CD4-positive, alpha-beta T cell treated with Interleukin-12 subunit alpha and Interleukin-12 subunit beta, for 1 hour (primary cell): Measurements from ENCODE around the gene TRIM2.
"Not testable (repeated sequence)": the region's sequence is repeated elsewhere in the genome, so short reads cannot be mapped to it uniquely, and the experiment has no call there.

ENCODE experiments used
- DNase-seq: peaks from one replicate; pipeline ENCODE4 v3.0.0-alpha.2; 2020

TRIM2 gene

GRCh38 chr4:153204247-153204671, at the start of gene TRIM2:
TRIM2 (plus strand) TSS chr4:153204443; CDS start chr4:153204531, 88 bp downstream.
- no peak for DNase-seq

DNA sequence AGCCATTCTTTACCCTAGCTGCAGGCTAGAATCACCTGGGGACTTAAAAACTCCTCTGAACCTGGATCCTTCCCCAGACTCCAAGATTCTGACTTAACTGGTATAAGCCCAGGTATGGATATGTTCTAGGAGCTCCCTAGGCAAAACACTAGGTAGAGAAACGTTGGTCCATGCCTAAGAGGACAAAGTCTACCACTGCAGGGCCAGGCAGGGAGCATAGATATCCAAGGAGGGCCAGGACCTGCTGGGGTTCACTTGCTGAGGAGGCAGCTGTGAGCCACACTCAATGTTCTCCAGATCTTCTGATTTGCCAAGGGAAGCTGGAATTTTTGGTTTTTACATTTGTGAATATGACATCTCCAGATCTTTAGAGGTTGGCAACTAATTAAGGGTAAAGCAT, 48.6 kb upstream of the TRIM2 start:
- no peak for DNase-seq

DNA sequence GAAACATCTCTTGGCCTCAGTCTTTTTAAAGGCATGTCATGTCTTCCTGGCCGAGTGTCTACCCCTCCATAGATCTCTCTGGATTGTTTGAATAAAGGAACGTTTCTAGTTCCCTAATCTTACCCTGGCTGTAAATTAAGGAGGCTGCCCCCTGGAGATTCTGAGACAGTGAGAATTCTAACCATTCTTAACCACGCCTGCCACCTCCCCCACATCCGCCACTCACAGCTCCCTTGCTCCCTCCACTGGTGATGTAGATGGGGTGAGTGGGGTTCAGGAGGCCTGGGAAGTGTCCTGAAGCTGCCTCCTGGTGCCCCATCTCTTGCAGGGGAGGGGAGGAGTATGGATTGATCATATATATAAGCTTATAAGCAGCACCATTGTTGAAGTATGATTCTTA, 48.0 kb upstream of the TRIM2 start:
- peak; percentile 22 for DNase-seq

DNA sequence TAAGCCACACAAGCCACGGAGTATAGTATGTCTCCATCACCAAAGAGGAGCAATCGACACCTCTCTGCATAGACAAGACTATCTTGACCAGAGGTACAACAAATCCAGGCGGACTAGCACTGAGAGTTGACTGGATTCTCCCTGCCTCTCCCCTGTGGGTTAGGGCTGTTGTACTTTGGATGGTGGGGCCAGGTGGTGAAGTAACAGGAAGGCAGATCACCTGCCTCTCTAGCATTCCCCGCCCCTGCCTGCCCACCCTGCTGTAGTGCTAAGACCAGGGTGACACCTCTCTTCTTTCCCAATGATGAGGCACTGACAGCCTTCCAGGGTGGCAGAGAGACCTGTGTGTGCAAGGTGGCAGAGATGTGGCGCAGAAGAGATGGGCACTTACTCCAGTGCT, 47.5 kb upstream of the TRIM2 start:
- no peak for DNase-seq

DNA sequence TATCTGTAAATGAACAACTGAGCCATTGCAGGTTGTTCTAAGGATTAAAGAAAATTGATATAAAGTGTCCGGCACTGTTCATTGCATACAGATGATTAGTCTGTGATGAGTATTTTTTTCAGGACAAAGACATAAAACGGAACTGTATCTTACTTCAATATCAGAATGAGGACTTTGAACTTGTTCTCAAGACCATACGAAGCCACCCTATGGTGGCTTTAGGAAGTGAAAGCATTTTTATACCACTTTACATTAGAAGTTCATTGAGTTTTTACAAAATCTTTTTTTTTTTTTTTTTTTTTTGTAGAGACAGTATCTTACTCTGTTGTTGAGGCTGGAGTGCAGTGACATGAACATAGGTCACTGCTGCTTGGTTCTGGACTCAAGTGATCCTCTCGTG, 45.2 kb upstream of the TRIM2 start:
- no peak for DNase-seq

DNA sequence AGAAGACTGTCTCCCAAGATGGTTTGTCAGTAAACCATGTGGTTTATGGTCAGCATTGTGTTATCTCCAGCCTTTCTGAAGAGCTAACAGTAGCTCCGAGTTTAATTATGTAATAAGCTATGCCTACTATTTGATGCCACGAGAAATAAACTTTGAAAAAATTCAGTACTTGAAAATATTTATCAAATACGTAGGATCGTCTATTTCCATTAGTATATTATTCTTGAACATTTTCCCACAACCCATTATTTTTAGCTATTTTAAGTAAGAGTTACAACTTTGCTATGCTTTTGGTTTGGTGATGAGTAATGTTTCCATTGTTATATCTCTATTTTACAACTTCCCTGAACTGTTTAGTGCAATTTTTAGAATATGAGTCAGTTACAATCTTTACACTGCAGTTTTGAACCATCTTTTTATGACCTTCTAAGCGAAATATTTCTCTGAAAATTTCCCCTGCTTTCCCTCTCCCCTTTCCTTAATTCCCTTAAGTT, 44.5 kb upstream of the TRIM2 start:
- no peak for DNase-seq

DNA sequence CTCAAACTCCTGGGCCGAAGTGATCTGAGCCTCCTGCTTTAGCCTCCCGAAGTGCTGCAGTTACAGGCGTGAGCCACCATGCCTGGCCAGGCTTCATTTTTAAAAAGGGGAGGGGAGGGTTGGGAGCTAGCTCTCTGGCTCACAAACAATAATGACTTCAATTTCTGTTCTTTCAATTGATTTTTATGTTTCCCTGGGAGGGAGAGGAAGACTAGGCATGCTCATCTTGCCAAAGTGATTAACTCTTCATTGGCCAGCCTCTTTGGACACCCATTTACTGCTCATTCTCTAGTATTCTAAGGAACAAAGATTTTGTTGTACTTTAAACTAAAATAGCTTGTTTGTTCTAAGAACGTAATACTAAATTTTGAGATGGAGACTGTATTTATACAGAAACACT, 43.4 kb upstream of the TRIM2 start:
- no peak for DNase-seq

- no peak for DNase-seq
Measured at GRCh38 chr4:153161226-153161963, 42.8 kb upstream of the TRIM2 start.

- DNase-seq = not testable (repeated sequence)
Measured at GRCh38 chr4:153165236-153165635, 39.0 kb upstream of the TRIM2 start.

- DNase-seq = no peak
Measured at GRCh38 chr4:153166716-153167501, 37.3 kb upstream of the TRIM2 start.

GRCh38 chr4:153169776-153170175, 34.5 kb upstream of the TRIM2 start:
- DNase-seq = no peak

GRCh38 chr4:153170407-153170806, 33.8 kb upstream of the TRIM2 start:
- DNase-seq = no peak

DNA sequence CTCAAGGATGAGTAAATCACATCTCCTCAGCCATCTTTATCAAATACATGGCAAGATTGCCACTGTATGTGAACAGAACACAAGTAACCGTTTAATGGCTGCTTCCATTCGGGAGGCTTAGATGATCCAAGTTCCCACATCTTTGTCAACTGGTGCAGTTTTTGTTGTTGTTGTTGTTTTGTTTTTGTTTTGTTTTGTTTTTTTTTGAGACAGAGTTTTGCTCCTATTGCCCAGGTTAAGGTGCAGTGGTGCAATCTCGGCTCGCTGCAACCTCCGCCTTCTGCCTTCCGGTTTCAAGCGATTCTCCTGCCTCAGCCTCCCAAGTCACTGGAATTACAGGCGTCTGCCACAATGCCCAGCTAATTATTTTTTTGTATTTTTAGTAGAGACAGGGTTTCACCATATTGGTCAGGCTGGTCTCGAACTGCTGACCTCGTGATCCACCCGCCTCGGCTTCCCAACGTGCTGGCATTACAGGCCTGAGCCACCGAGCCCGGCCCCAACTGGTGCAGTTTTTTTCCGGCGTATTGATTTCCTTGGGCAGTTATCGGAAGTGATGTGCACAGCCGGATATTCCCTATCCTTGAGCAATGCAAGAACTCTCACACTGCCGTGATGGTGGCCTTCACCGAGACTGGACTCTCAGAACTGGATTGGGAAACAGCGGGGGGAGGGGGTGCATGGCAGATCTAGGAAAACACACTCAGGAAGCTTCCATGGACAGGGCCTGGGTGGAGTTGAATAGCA, 29.2 kb upstream of the TRIM2 start:
- no peak for DNase-seq

DNA sequence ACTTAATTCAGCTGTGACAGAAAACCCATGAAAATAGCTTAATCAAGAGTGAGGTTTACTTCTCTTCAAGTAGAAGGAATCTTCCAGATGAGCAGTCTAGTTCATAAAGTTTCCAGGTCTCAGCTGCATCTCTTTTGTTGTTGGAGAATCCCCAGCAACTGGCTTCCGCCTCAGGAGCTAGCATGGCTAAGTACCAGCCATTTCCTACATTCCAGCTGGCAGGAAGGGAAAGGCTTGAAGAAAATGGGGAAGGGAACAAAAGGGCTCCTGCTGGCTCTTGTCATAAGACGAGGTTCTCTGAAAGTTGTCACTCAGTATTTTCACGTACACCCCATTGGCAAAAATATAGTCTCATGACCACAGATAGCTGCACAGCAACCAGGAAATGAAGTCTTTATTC, 27.3 kb upstream of the TRIM2 start:
- no peak for DNase-seq

GRCh38 chr4:153177841-153178240, 26.4 kb upstream of the TRIM2 start:
- no peak for DNase-seq

DNA sequence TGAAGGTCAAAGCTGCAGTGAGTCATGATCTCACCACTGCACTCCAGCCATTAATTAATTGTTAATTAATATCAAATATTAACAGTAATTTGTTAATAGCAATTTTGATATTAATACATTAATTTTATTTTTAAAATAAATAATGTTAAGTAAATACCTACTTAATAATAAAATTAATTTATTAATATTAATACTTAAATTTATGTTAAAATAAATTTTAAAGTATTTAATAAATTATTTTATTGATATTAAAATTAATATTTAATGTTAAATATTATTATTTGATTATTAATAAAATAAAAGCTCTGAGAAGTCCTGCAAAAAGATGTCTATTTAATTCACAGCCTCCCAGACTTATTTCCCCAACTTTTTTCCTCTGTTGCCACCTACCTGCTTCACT, 25.1 kb upstream of the TRIM2 start:
- DNase-seq = no peak

DNA sequence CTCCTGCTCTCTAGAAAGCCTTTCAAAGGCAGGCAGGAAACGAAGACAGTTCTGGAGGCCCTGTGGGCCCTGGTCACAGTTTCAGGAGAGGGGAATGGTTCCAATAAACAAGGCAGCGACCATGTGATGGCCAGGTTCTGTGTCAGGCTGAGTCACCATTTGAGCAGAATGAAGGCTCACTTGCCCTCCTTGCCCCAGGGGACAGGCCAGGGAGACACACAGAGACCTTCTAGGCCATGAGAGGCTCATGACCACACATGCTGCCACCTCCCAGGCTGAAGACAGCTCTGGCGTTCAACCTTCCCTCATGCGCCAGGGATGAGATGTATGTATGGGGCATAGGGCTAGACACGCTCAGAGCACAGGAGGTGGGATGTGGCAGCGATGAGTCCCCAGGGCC, 22.9 kb upstream of the TRIM2 start:
- DNase-seq = no peak

GRCh38 chr4:153181700-153182099, 22.5 kb upstream of the TRIM2 start:
- DNase-seq = no peak

DNA sequence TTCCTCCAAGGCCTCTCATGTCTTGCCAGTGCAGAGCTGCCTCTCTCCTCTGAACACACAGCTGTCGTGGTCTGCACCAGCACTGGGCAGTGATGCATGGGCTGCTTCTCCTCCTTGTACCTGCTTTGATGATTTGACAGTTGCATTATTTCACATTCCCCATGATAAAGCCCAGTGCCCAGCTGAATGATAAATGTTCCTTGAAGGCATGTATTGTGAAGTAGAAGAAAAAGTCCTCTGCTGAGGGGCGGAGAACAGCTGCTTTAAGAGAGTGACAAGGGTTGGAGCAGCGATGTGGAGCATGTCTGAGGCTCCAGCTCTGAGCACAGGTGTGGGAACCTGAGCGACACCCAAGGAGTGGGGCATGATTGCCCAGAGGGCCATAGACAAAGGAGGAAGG, 21.1 kb upstream of the TRIM2 start:
- no peak for DNase-seq

DNA sequence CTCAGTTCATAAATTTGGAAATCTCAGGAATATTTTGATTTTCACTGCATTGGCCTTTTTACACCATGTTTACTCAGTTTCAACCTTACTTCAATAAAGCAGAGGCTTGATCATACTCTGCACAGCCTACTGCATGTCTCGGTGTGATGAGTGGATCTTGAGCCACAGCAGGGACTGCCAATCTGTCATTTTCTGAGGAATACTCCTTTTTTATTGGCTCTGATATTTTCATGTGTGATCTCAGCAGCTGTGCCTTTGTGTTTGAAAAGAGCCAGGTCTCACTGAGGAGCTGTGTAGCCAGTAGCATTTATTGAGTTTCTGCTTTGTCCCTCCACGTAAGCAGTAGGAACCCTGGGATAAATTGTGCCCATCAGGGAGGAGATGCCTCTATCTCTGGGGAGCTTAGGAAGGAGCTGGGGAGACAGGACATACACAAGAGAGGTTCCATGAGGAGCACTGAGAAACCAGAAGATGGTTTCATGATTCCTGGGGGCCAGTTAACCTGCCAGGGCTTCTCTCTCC, 18.9 kb upstream of the TRIM2 start:
- DNase-seq = no peak

- no peak for DNase-seq
Measured at GRCh38 chr4:153186046-153186728, 18.1 kb upstream of the TRIM2 start.

- no peak for DNase-seq
Measured at GRCh38 chr4:153189016-153189801, 15.0 kb upstream of the TRIM2 start.
